Right lobe of liver (tissue), 6 donors: ENCODE data around the gene DDT. TPM values are rescaled to one million over a fixed set of nuclear protein-coding genes. Genes with fewer than 3 reads are reported as not detected.
"Not testable (repeated sequence)": the region's sequence is repeated elsewhere in the genome, so short reads cannot be mapped to it uniquely, and the experiment has no call there.

ENCODE experiments used
- ATAC-seq, 4 donors: fragments of 200-7000 bp; cut with Tn5 transposase; one replicate each; pipeline ENCODE4 v1.9.1; 2020; ENCODE audit warnings: mild to moderate bottlenecking in 4 of 4, moderate library complexity in 4 of 4
- DNase-seq, 3 donors: peaks; one replicate each; pipeline ENCODE4 v3.0.0-alpha.2; 2020
- H3K27ac ChIP-seq, 3 donors: fragments of 200-600 bp; one replicate each; pipeline ENCODE4 v1.8.0; 2022
- H3K27me3 ChIP-seq, 2 donors: fragments of 200-600 bp; one replicate each; pipeline ENCODE4 v1.8.0; 2022
- H3K36me3 ChIP-seq, 4 donors: fragments of 200-600 bp; sonication (generic) in 1 of 4; one replicate each; pipeline versions ENCODE4 v1.5.1 to v1.8.0; 2017 to 2022; ENCODE audit warnings: control low read depth in 1 of 4
- H3K4me1 ChIP-seq, 4 donors: fragments of 200-600 bp; sonication (generic) in 1 of 4; one replicate each; pipeline versions ENCODE4 v1.5.1 to v1.8.0; 2017 to 2022; ENCODE audit warnings: control low read depth in 1 of 4
- H3K4me3 ChIP-seq, 3 donors: fragments of 200-600 bp; one replicate each; pipeline ENCODE4 v1.8.0; 2022
- H3K9me3 ChIP-seq, 4 donors: fragments of 200-600 bp; sonication (generic) in 1 of 4; one replicate each; pipeline versions ENCODE4 v1.5.1 to v1.8.0; 2017 to 2022; ENCODE audit warnings: control low read depth in 1 of 4
- CTCF ChIP-seq, 4 donors: fragments of 200-600 bp in 3 of 4; fragments of 450-650 bp in 1 of 4; IDR thresholded peaks; one replicate each; pipeline versions ENCODE4 v1.5.1 to v1.8.0; 2016 to 2022; ENCODE audit warnings: antibody characterized with exemption in 4 of 4, mild to moderate bottlenecking in 2 of 4
- POLR2A ChIP-seq: fragments of 450-650 bp; IDR thresholded peaks from one replicate; pipeline ENCODE4 v1.6.1; 2017; ENCODE audit warnings: antibody characterized with exemption, mild to moderate bottlenecking
- WGBS: methylation state at CpG from one replicate; pipeline ENCODE4 v1.1.6; 2018; ENCODE audit warnings: low coverage, low lambda C conversion rate; ENCODE audit not compliant: insufficient coverage; ENCODE audit errors: missing lambda C conversion rate; 5-methylcytosine and 5-hydroxymethylcytosine counted together
- intact Hi-C, 2 donors: fragments of 100-400 bp; cut with DNase I; formaldehyde crosslinking; loops; one replicate each; pipeline versions ENCODE4 v1.11.2 to v1.14.1; 2022
- total RNA-seq, 6 experiments: library from RNA; depleted of rRNA in 2 of 6; stranded (reverse); fragments of >200 nt in 2 of 6; fragmentation: NEBNext Ultra II Directional in 3 of 6; extraction: Animal tissue kit (Norgen Biotek cat#: 25700) in 3 of 6; gene quantifications; one replicate each; pipeline versions ENCODE4 v1.1.0 to v1.2.4, GENCODE V29; 2016 to 2023
- donor health status: DM: no; HTN: yes; CAD: no.
- donor health status: DM: no; HTN: no; CAD: no.
- donor health status: DM: no; HTN: no; CAD: no.
- donor health status: DM: no; HTN: yes; CAD: no.
- donor health status: DM: no; HTN: yes; CAD: no.

Gene DDT
- total RNA-seq, 6 experiments from 2014 or later = 198 to 587 (median 295) TPM

- 77% methylated on average over 7 of the region's 9 CpGs for whole genome bisulfite sequencing
- H3K27ac ChIP-seq = no peak overlapping the region
- H3K4me3 ChIP-seq = no peak overlapping the region
- H3K4me1 ChIP-seq = no peaks in the 10 kb centered on the region
- no peaks in the 10 kb centered on the region for H3K27me3 ChIP-seq
- intact Hi-C loops = no loop called here
- H3K36me3 ChIP-seq = no peaks in the 10 kb centered on the region
- H3K9me3 ChIP-seq = no peaks in the 10 kb centered on the region
- ATAC-seq (peak in 1 of 4 donors; percentile 1), DNase-seq (no peak)
- no peak for TF ChIP-seq POLR2A
- no peak for TF ChIP-seq CTCF (IDR thresholded peaks at IDR 0.05)
Measured at GRCh38 chr22:24003887-24004286, 29.6 kb upstream of the DDT start.

- no peaks in the 10 kb centered on the region for H3K27me3 ChIP-seq
- no peaks in the 10 kb centered on the region for H3K9me3 ChIP-seq
- no peak for TF ChIP-seq CTCF (IDR thresholded peaks at IDR 0.05)
- no peak for TF ChIP-seq POLR2A
- H3K4me3 ChIP-seq = no peak overlapping the region
- no peaks in the 10 kb centered on the region for H3K4me1 ChIP-seq
- 67% methylated on average over 5 of the region's 5 CpGs for WGBS
- intact Hi-C loops = no loop called here
- H3K36me3 ChIP-seq = no peaks in the 10 kb centered on the region
- ATAC-seq = no peak
- H3K27ac ChIP-seq = no peak overlapping the region
- no peak for DNase-seq
Measured at GRCh38 chr22:24002851-24003250, 28.6 kb upstream of the DDT start.

GRCh38 chr22:24002272-24002671 lies 28.0 kb upstream of the DDT start:
- Histone ChIP-seq H3K4me3 (no peak overlapping the region), H3K9me3 (no peaks in the 10 kb centered on the region), H3K27ac (no peak overlapping the region), H3K4me1 (no peaks in the 10 kb centered on the region), H3K27me3 (no peaks in the 10 kb centered on the region), H3K36me3 (no peaks in the 10 kb centered on the region)
- ATAC-seq (no peak), DNase-seq (no peak)
- WGBS = 63% methylated on average over 5 of the region's 10 CpGs
- intact Hi-C loops = no loop called here
- TF ChIP-seq POLR2A = no peak
- no peak for TF ChIP-seq CTCF (IDR thresholded peaks at IDR 0.05)

GRCh38 chr22:24001314-24001713 lies 27.1 kb upstream of the DDT start:
- no peaks in the 10 kb centered on the region for H3K9me3 ChIP-seq
- WGBS = 77% methylated on average over 6 of the region's 9 CpGs
- ATAC-seq (no peak), DNase-seq (no peak)
- H3K27ac ChIP-seq = no peak overlapping the region
- TF ChIP-seq CTCF (IDR thresholded peaks at IDR 0.05) (no peak), POLR2A (no peak)
- no peaks in the 10 kb centered on the region for H3K36me3 ChIP-seq
- H3K27me3 ChIP-seq = no peaks in the 10 kb centered on the region
- intact Hi-C loops = no loop called here
- no peak overlapping the region for H3K4me3 ChIP-seq
- no peaks in the 10 kb centered on the region for H3K4me1 ChIP-seq

GRCh38 chr22:23999779-24000178 lies 25.5 kb upstream of the DDT start:
- DNase-seq, H3K4me3 ChIP-seq, H3K36me3 ChIP-seq, H3K4me1 ChIP-seq, intact Hi-C loops, H3K27me3 ChIP-seq, H3K27ac ChIP-seq, H3K9me3 ChIP-seq: not testable (repeated sequence)
- 82% methylated on average over 5 of the region's 7 CpGs for WGBS
- ATAC-seq = peak in 1 of 4 donors; percentile 26
